ENCODE measurements around the gene RNPEPL1. TPM values are rescaled to one million over a fixed set of nuclear protein-coding genes. Genes with fewer than 3 reads are reported as not detected.

The RNPEPL1 gene
- total RNA-seq, 1 experiment from 2014 or later = 88.2 TPM

- H3K4me3 ChIP-seq (ENCODE audit: low read depth in 2 of 2, low read length in 2 of 2) = no peak overlapping the region
- CTCF ChIA-PET = no interaction called here
- no peaks in the 10 kb centered on the region for H3K27me3 ChIP-seq (ENCODE audit: control insufficient read depth, insufficient read depth, low read length)
- POLR2A ChIA-PET = no interaction called here
- H3K36me3 ChIP-seq (ENCODE audit: control insufficient read depth, insufficient read depth, low read length) = no peaks in the 10 kb centered on the region
- BruUV-seq (replicated peaks) = no TSS peak
- no peak for TF ChIP-seq POLR2AphosphoS5 (IDR thresholded peaks at IDR 0.05; ENCODE audit: low read depth, low read length)
- no peak for TF ChIP-seq REST (IDR thresholded peaks at IDR 0.05; ENCODE audit: insufficient read depth in 1 of 2, low read depth in 2 of 2, low read length in 1 of 2)
- no peak for TF ChIP-seq TCF7L2 (IDR thresholded peaks at IDR 0.05; ENCODE audit: low read depth, low read length)
- TF ChIP-seq CTCF (IDR thresholded peaks at IDR 0.05) = no peak
- no peak for TF ChIP-seq SIN3A (IDR thresholded peaks at IDR 0.05; ENCODE audit: borderline replicate concordance, insufficient read depth, low read depth, low read length)
- ATAC-seq (no peak), DNase-seq (ENCODE audit: low read depth, low spot score) (no peak)
- H3K9me3 ChIP-seq (ENCODE audit: control insufficient read depth, insufficient read depth, low read depth, low read length) = peaks cover 9% of the 10 kb centered on the region; the same call in 1 of the 2 replicates
- H3K4me1 ChIP-seq (ENCODE audit: control insufficient read depth, insufficient read depth, low read length) = no peaks in the 10 kb centered on the region
- no peak overlapping the region for H3K27ac ChIP-seq (ENCODE audit: low read length)
- in situ Hi-C loops (cut with HindIII; ENCODE audit: low pct_unique_long_range_greater_than_20kb, low sequenced_read_pairs) = no loop called here
- intact Hi-C loops (cut with micrococcal nuclease; ENCODE audit: unreplicated experiment) = no loop called here
These were observed 51.3 kb downstream of the RNPEPL1 start for GRCh38 chr2:240619506-240620148.

- no peaks in the 10 kb centered on the region for H3K4me1 ChIP-seq (ENCODE audit: control insufficient read depth, insufficient read depth, low read length)
- no peaks in the 10 kb centered on the region for H3K27me3 ChIP-seq (ENCODE audit: control insufficient read depth, insufficient read depth, low read length)
- DNase-seq (ENCODE audit: low read depth, low spot score) = no peak
- in situ Hi-C loops (cut with HindIII; ENCODE audit: low pct_unique_long_range_greater_than_20kb, low sequenced_read_pairs) (no loop called here), intact Hi-C loops (cut with micrococcal nuclease; ENCODE audit: unreplicated experiment) (no loop called here)
- H3K27ac ChIP-seq (ENCODE audit: low read length) = no peak overlapping the region
- BruUV-seq (replicated peaks) = no TSS peak
- TF ChIP-seq REST (IDR thresholded peaks at IDR 0.05; ENCODE audit: insufficient read depth in 1 of 2, low read depth in 2 of 2, low read length in 1 of 2) = no peak
- TF ChIP-seq SIN3A (IDR thresholded peaks at IDR 0.05; ENCODE audit: borderline replicate concordance, insufficient read depth, low read depth, low read length) = no peak
- TF ChIP-seq CTCF (IDR thresholded peaks at IDR 0.05) = no peak
- no peak for TF ChIP-seq TCF7L2 (IDR thresholded peaks at IDR 0.05; ENCODE audit: low read depth, low read length)
- TF ChIP-seq POLR2AphosphoS5 (IDR thresholded peaks at IDR 0.05; ENCODE audit: low read depth, low read length) = no peak
- peaks cover 9% of the 10 kb centered on the region; the same call in 1 of the 2 replicates for H3K9me3 ChIP-seq (ENCODE audit: control insufficient read depth, insufficient read depth, low read depth, low read length)
- ChIA-PET CTCF (no interaction called here), POLR2A (no interaction called here)
- no peaks in the 10 kb centered on the region for H3K36me3 ChIP-seq (ENCODE audit: control insufficient read depth, insufficient read depth, low read length)
- no peak overlapping the region for H3K4me3 ChIP-seq (ENCODE audit: low read depth in 2 of 2, low read length in 2 of 2)
- ATAC-seq = no peak
These were observed 52.0 kb downstream of the RNPEPL1 start for GRCh38 chr2:240620149-240620731.
